Measurements from ENCODE around the gene CCDC88A.
"Not testable (repeated sequence)": the region's sequence is repeated elsewhere in the genome, so short reads cannot be mapped to it uniquely, and the experiment has no call there.

CCDC88A gene

GRCh38 chr2:55452879-55453278, 33.2 kb upstream of the CCDC88A start:
- DNase-seq (ENCODE audit: low read depth): no peak
- no peak overlapping the region for H3K4me3 ChIP-seq (ENCODE audit: low read length)
- no peak for TF ChIP-seq CTCF (conservative IDR thresholded peaks at IDR 0.05; ENCODE audit: low read depth, low read length)

- no peak for TF ChIP-seq CTCF (conservative IDR thresholded peaks at IDR 0.05; ENCODE audit: low read depth, low read length)
- H3K4me3 ChIP-seq (ENCODE audit: low read length): no peak overlapping the region
- DNase-seq (ENCODE audit: low read depth): no peak
These were observed 32.0 kb upstream of the CCDC88A start for GRCh38 chr2:55451699-55452098.

- not testable (repeated sequence) for H3K4me3 ChIP-seq (ENCODE audit: low read length); DNase-seq (ENCODE audit: low read depth)
These were observed 30.4 kb upstream of the CCDC88A start for GRCh38 chr2:55450014-55450413.

GRCh38 chr2:55442045-55442760, 22.5 kb upstream of the CCDC88A start:
- not testable (repeated sequence) for H3K4me3 ChIP-seq (ENCODE audit: low read length); DNase-seq (ENCODE audit: low read depth)

- H3K4me3 ChIP-seq (ENCODE audit: low read length): no peak overlapping the region
- no peak for TF ChIP-seq CTCF (conservative IDR thresholded peaks at IDR 0.05; ENCODE audit: low read depth, low read length)
- no peak for DNase-seq (ENCODE audit: low read depth)
These were observed 21.7 kb upstream of the CCDC88A start for GRCh38 chr2:55441280-55441892.

- no peak for DNase-seq (ENCODE audit: low read depth)
These were observed 19.4 kb upstream of the CCDC88A start for GRCh38 chr2:55439101-55439397.

GRCh38 chr2:55438391-55439100, 18.9 kb upstream of the CCDC88A start:
- H3K4me3 ChIP-seq (ENCODE audit: low read length): no peak overlapping the region
- no peak for DNase-seq (ENCODE audit: low read depth)
- TF ChIP-seq CTCF (conservative IDR thresholded peaks at IDR 0.05; ENCODE audit: low read depth, low read length): no peak

More at GRCh38 chr2:55439101-55439397, 19.4 kb upstream of the CCDC88A start:
- H3K4me3 ChIP-seq (ENCODE audit: low read length): no peak overlapping the region
- TF ChIP-seq CTCF (conservative IDR thresholded peaks at IDR 0.05; ENCODE audit: low read depth, low read length): no peak

Data from retinal pigment epithelial cell (primary cell).